H1 (cell line): Measurements from ENCODE around the gene CRYGN. TPM values are rescaled to one million over a fixed set of nuclear protein-coding genes. Genes with fewer than 3 reads are reported as not detected.

Source experiments
- CBX8 ChIP-seq: fragments of 300-800, 300-1000 bp; sonication (generic); IDR thresholded peaks from 2 replicates; pipeline ENCODE4 v1.7.1; 2016; ENCODE audit warnings: low read depth, low read length, borderline replicate concordance
- EZH2 ChIP-seq: fragments of 200-600 bp; sonication (generic); IDR thresholded peaks from 2 replicates; pipeline ENCODE4 v1.7.1; 2012; ENCODE audit warnings: low read depth, mild to moderate bottlenecking, moderate library complexity, low read length, inconsistent platforms; ENCODE audit not compliant: severe bottlenecking
- FOSL1 ChIP-seq: IDR thresholded peaks from 2 replicates; pipeline ENCODE4 v1.6.1; 2011; ENCODE audit warnings: mild to moderate bottlenecking, low read depth, low read length, moderate library complexity; ENCODE audit not compliant: insufficient read depth
- GABPA ChIP-seq: IDR thresholded peaks from 2 replicates; pipeline ENCODE4 v1.6.1; 2011; ENCODE audit warnings: mild to moderate bottlenecking, low read length, moderate library complexity, borderline replicate concordance; ENCODE audit not compliant: insufficient read depth
- GTF2F1 ChIP-seq: IDR thresholded peaks from 2 replicates; pipeline ENCODE4 v1.6.1; 2012; ENCODE audit warnings: low read depth, low read length, improper control_type of control experiment, borderline replicate concordance
- HDAC2 ChIP-seq, 2 experiments: fragments of 300-600 bp in 1 of 2; sonication (generic) in 1 of 2; IDR thresholded peaks; 2 replicates each; pipeline ENCODE4 v1.6.1; 2011 to 2012; ENCODE audit warnings: low read depth in 2 of 2, low read length in 2 of 2, mild to moderate bottlenecking in 2 of 2, moderate library complexity in 2 of 2, borderline replicate concordance in 1 of 2, inconsistent platforms in 1 of 2
- KDM4A ChIP-seq: IDR thresholded peaks from one replicate; pipeline ENCODE4 v1.7.1; 2012; ENCODE audit warnings: low read depth, mild to moderate bottlenecking, moderate library complexity, low read length, inconsistent platforms; ENCODE audit not compliant: severe bottlenecking
- KDM5A ChIP-seq: fragments of 200-600 bp; IDR thresholded peaks from 2 replicates; pipeline ENCODE4 v1.7.1; 2012; ENCODE audit warnings: mild to moderate bottlenecking, low read length, inconsistent platforms, mixed read lengths
- NANOG ChIP-seq: IDR thresholded peaks from 2 replicates; pipeline ENCODE4 v1.6.1; 2011; ENCODE audit warnings: low read length, low read depth, mild to moderate bottlenecking, inconsistent platforms; ENCODE audit not compliant: insufficient read depth, poor library complexity, severe bottlenecking
- NRF1 ChIP-seq: IDR thresholded peaks from 2 replicates; pipeline ENCODE4 v1.6.1; 2011; ENCODE audit warnings: mild to moderate bottlenecking, low read depth, low read length, improper control_type of control experiment
- PHF8 ChIP-seq: fragments of 200-600 bp; sonication (generic); conservative IDR thresholded peaks from 2 replicates; pipeline ENCODE4 v1.7.1; 2012; ENCODE audit warnings: low read depth, mild to moderate bottlenecking, inconsistent platforms, low read length, moderate library complexity
- POU5F1 ChIP-seq: IDR thresholded peaks from 2 replicates; pipeline ENCODE4 v1.6.1; 2011; ENCODE audit warnings: low read depth, mild to moderate bottlenecking, low read length, moderate library complexity
- RAD21 ChIP-seq, 2 experiments: IDR thresholded peaks in 1 of 2; conservative IDR thresholded peaks in 1 of 2; 2 replicates each; pipeline ENCODE4 v1.6.1; 2011; ENCODE audit warnings: low read depth in 2 of 2, low read length in 2 of 2, improper control_type of control experiment in 1 of 2, inconsistent platforms in 1 of 2, mild to moderate bottlenecking in 1 of 2, moderate library complexity in 1 of 2
- RFX5 ChIP-seq: IDR thresholded peaks from 2 replicates; pipeline ENCODE4 v1.6.1; 2011; ENCODE audit warnings: low read depth, low read length, improper control_type of control experiment, borderline replicate concordance
- RNF2 ChIP-seq: fragments of 200-900, 300-1000 bp; sonication (generic); IDR thresholded peaks from 2 replicates; pipeline ENCODE4 v1.7.1; 2016; ENCODE audit warnings: borderline replicate concordance, low read depth, mild to moderate bottlenecking, antibody characterized with exemption, low read length; ENCODE audit not compliant: poor library complexity, severe bottlenecking; ENCODE audit errors: missing control alignments
- SAP30 ChIP-seq: fragments of 300-600 bp; sonication (generic); IDR thresholded peaks from 2 replicates; pipeline ENCODE4 v1.7.1; 2012; ENCODE audit warnings: low read length, moderate library complexity, mild to moderate bottlenecking, inconsistent platforms; ENCODE audit not compliant: insufficient read depth, insufficient replicate concordance
- SP1 ChIP-seq: IDR thresholded peaks from 2 replicates; pipeline ENCODE4 v1.6.1; 2011; ENCODE audit warnings: low read depth, low read length
- SP2 ChIP-seq: IDR thresholded peaks from 2 replicates; pipeline ENCODE4 v1.6.1; 2012; ENCODE audit warnings: mild to moderate bottlenecking, low read length, inconsistent platforms
- SP4 ChIP-seq: IDR thresholded peaks from 2 replicates; pipeline ENCODE4 v1.6.1; 2012; ENCODE audit warnings: low read length, inconsistent platforms
- SUZ12 ChIP-seq: fragments of 200-600 bp; sonication (generic); IDR thresholded peaks from 2 replicates; pipeline ENCODE4 v1.6.1; 2012; ENCODE audit warnings: mild to moderate bottlenecking, inconsistent platforms, low read length, moderate library complexity, mixed read lengths
- TAF1 ChIP-seq: IDR thresholded peaks from 2 replicates; pipeline ENCODE4 v1.6.1; 2011; ENCODE audit warnings: mild to moderate bottlenecking, low read depth, low read length
- TAF7 ChIP-seq: optimal IDR thresholded peaks from 2 replicates; pipeline ENCODE3; 2011; ENCODE audit warnings: low read depth, mild to moderate bottlenecking, inconsistent platforms, low read length, moderate library complexity, borderline replicate concordance
- TEAD4 ChIP-seq: IDR thresholded peaks from 2 replicates; pipeline ENCODE4 v1.6.1; 2012; ENCODE audit warnings: low read depth, low read length, inconsistent platforms, mixed read lengths
- polyA plus RNA-seq, 7 experiments: library from polyadenylated mRNA; depleted of rRNA in 3 of 7; stranded (reverse) in 5 of 7; unstranded in 2 of 7; fragments of >200 nt in 5 of 7; fragments of 200-250 nt in 2 of 7; gene quantifications; 1 replicate in 5 of 7; 2 replicates in 1 of 7; 4 replicates in 1 of 7; pipeline versions ENCODE4 v1.2.1 to v1.2.3, GENCODE V29; 2011 to 2013; ENCODE audit warnings: missing spikeins in 2 of 7, mixed read lengths in 2 of 7
- total RNA-seq: library from RNA; stranded (reverse); fragmentation: NEBNext Ultra II Directional; extraction: Animal tissue kit (Norgen Biotek cat#: 25700); gene quantifications from 2 replicates; pipeline ENCODE4 v1.2.1, GENCODE V29; 2021

The CRYGN gene
- total and polyA plus RNA-seq, 2 of the 8 experiments (the other 6 are each of a cell fraction or from before 2014, with no cell fraction given): 0.98 to 1.6 TPM

DNA sequence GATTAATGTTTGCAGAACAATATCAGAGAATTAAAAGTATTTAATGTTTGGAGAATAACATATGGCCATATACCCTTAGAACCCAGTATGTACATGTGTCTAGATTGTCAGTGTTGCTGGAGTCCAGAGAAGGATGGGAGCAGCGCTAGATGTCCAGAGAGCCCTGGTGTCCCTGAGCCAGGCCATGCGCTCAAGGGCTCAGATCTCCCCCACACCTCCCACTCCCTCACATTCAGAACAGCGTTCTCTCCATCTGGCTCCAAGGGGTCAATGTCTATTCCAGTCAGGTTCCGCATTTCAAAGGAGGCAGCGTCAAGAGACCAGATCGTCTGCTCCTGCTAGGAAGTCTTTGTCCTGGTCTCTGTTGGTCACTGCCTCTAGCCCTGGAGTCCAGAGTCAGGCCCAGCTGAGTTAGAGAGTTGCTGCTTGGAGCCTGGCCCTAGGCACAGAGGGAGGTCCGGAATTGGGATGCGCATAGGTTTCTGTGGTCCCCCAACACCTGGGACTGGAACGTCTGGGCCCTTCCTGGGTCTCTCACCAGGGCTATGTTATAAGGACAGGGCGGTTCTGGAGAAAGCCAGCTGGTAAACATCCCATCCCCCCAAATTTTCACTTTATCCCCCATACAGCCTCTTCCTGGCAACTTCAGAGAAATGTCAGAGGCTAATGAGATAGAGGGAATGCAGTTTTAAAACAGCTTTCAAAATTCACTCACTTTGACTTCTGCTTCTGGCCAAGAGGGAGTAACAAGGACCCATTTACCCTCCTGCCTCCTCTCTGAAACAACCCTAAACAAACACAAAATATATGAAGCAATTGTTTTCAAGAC lies 23.6 kb downstream of the CRYGN start (continued):
- TF ChIP-seq NANOG: no peak
- no peak for TF ChIP-seq EZH2
- no peak for TF ChIP-seq RAD21 (IDR thresholded peaks at IDR 0.05 in 1 of 2, conservative IDR thresholded peaks at IDR 0.05 in 1 of 2; ENCODE audit: low read depth in 2 of 2, low read length in 2 of 2)
- no peak for TF ChIP-seq TAF1
- TF ChIP-seq POU5F1: peak; percentile 31; the same call in 1 of the 2 replicates
- no peak for TF ChIP-seq NRF1
- TF ChIP-seq SP4: no peak
- TF ChIP-seq TEAD4: no peak
- TF ChIP-seq SP1: no peak
- TF ChIP-seq FOSL1: no peak
- TF ChIP-seq RNF2: no peak
- TF ChIP-seq GABPA: no peak; the same call in 1 of the 2 replicates
- TF ChIP-seq SUZ12: no peak
- TF ChIP-seq KDM5A: no peak
- no peak for TF ChIP-seq SP2
- TF ChIP-seq GTF2F1: no peak
- TF ChIP-seq CBX8: no peak
- no peak for TF ChIP-seq KDM4A
- TF ChIP-seq SAP30: no peak
- no peak for TF ChIP-seq PHF8
- TF ChIP-seq RFX5: no peak
- TF ChIP-seq HDAC2 (IDR thresholded peaks at IDR 0.05; ENCODE audit: borderline replicate concordance in 1 of 2, low read depth in 2 of 2, low read length in 2 of 2): no peak; a peak in 1 of 4 replicates
- no peak for TF ChIP-seq TAF7
